AG10803 (cell line): Measurements from ENCODE around the gene ROBO1.

Experiments
- DNase-seq: peaks from one replicate; pipeline ENCODE4 v3.0.0; 2010; ENCODE audit warnings: low read depth
- H3K4me3 ChIP-seq: 2 replicates; pipeline ENCODE4 v1.5.1; 2011; ENCODE audit warnings: mild to moderate bottlenecking, low read length, control low read depth
- TF ChIP-seq, protein P1 (sequence below): conservative IDR thresholded peaks from 2 replicates; pipeline ENCODE4 v1.5.1; 2011; ENCODE audit warnings: mild to moderate bottlenecking, low read length, control low read depth, inconsistent platforms

Gene ROBO1

DNA sequence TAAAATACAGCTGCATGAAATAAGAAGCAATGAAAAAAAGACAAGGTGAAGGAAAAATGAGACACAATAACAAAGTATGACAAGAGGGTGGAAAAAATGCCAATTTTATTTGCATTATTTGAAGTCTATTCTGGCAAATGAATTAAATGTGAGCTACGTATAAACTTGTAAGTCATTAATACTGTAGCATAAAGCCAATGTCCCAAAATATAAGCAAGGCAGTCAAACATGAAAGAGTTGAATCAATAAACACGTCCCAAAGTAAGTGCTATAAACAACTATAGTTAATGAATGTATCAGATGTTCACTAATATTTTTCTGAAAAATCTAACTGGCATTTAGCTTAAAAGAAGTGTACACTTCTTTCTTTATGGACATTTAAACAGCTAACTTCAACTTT is 481.9 kb downstream of the ROBO1 start:
- DNase-seq = no peak
- TF ChIP-seq, protein P1, sequence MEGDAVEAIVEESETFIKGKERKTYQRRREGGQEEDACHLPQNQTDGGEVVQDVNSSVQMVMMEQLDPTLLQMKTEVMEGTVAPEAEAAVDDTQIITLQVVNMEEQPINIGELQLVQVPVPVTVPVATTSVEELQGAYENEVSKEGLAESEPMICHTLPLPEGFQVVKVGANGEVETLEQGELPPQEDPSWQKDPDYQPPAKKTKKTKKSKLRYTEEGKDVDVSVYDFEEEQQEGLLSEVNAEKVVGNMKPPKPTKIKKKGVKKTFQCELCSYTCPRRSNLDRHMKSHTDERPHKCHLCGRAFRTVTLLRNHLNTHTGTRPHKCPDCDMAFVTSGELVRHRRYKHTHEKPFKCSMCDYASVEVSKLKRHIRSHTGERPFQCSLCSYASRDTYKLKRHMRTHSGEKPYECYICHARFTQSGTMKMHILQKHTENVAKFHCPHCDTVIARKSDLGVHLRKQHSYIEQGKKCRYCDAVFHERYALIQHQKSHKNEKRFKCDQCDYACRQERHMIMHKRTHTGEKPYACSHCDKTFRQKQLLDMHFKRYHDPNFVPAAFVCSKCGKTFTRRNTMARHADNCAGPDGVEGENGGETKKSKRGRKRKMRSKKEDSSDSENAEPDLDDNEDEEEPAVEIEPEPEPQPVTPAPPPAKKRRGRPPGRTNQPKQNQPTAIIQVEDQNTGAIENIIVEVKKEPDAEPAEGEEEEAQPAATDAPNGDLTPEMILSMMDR = no peak
- no peak overlapping the region for H3K4me3 ChIP-seq

DNA sequence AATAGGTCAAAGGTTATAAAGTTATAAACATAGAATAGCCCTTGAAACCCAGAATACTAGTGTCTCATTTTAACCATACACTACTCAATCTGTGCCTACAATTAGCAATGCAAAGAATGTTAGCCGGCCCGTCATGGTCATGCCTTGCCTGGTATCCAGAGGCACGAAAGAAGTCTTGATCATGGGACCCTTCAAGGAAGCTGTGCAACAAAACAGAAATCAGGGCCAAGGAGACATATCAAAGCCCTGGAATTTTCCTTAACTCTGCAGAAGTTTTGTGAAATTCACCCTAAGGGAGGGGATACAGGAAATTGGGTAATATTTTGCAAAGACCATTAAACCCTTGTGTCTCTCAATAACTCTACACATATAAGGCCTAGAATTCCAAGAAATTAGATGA is 482.4 kb downstream of the ROBO1 start:
- no peak for DNase-seq
- no peak overlapping the region for H3K4me3 ChIP-seq
- TF ChIP-seq, protein P1 = no peak

DNA sequence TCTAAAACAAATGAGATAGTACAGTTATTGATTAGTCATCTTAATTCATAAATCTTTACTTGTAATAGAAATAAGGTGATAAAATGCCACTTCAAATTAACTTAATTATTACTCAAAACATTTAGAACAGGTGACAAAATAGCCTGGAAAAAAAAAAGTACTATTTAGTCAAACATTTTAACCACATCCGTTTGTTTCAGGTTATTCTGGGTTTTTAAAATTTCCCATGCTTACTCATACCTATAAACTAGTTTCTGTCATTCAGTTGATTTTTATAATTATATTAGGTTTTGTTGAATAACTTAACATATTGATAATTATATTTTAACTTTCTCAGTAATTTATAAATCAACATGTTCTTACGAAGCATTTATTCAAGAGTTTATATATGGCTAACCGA is 483.0 kb downstream of the ROBO1 start:
- no peak overlapping the region for H3K4me3 ChIP-seq
- DNase-seq = no peak
- TF ChIP-seq, protein P1 = no peak

DNA sequence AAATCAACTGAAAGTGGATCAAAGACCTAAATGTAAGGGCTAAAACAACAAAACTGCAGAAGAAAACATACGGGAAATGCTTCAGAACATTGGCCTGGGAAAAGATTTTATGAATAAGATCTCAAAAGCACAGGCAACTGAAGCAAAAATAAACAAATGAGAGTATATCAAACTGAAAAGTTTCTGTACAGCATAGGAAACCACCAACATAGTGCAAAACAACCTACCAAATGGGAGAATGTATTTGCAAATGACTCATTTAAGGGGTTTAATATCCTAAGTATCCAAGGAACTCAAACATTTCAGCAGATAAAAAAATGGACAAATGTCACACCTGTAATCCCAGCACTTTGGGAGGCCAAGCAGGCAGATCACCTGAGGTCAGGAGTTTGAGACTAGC is 489.1 kb downstream of the ROBO1 start:
- DNase-seq = no peak
- no peak overlapping the region for H3K4me3 ChIP-seq
- TF ChIP-seq, protein P1 = no peak

DNA sequence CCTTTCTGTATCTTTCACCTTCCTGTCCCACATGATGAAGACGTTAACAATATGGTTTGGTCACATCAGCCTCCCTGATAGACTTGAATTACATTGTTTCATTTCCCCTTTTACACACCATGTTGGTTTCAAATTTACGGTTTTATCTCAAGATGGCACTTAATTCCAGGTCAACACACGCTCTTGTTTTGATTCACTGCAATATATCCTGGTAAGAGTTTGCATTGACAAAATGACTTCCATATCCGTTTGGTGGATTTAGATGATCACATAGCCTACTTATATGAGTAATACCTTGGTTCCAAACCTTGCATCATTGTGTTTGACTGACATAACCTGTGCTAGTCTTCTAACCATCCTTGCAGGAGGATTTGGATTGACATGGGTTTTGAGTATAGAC is 499.4 kb downstream of the ROBO1 start:
- no peak for DNase-seq
- no peak overlapping the region for H3K4me3 ChIP-seq
- TF ChIP-seq, protein P1 = no peak

DNA sequence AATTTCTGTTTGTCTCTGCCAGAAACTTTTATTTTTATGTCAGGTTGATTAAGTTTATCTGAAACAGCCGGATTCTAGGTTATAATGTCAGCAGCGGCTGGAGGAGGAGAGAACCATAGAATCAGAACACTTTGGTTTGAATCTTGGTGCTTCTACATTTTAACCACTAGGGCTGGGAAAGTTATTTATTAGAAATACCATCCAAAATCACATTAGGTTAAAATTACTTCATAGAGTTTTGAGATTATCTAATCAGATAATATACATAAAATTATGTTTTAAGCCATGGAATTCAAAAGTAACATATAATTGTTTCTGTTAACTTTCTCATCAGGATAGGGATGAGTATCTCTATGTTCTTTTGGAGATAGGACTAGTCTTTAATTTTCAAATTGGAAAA is 502.9 kb downstream of the ROBO1 start:
- DNase-seq = no peak
- H3K4me3 ChIP-seq = no peak overlapping the region
- TF ChIP-seq, protein P1 = no peak; the same call in 1 of the 2 replicates

DNA sequence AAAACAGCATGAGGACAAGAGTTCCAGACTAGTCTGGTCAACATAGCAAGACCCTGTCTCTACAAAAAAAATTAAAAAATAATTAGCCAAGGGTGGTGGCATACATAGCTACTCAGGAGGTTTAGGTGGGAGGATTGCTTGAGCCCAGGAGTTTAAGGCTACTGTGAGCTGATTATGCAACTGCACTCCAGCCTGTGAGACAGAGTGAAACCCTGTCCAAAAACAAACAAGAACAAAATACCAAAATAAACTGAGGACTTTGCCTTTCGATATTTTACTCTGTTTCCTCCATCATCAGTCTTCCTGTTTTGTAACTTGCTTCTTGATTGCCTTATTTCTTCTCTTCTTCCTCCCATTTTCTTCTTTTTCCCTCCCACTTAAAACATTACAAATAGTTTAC is 504.4 kb downstream of the ROBO1 start:
- no peak for DNase-seq
- no peak overlapping the region for H3K4me3 ChIP-seq
- TF ChIP-seq, protein P1 = no peak
